ENCODE results near the gene KCNQ1.

The KCNQ1 gene

GRCh38 chr11:2728663-2729332 is 284.0 kb downstream of the KCNQ1 start:
- no peak for DNase-seq

GRCh38 chr11:2729841-2730240 is 285.0 kb downstream of the KCNQ1 start:
- no peak for DNase-seq

DNA sequence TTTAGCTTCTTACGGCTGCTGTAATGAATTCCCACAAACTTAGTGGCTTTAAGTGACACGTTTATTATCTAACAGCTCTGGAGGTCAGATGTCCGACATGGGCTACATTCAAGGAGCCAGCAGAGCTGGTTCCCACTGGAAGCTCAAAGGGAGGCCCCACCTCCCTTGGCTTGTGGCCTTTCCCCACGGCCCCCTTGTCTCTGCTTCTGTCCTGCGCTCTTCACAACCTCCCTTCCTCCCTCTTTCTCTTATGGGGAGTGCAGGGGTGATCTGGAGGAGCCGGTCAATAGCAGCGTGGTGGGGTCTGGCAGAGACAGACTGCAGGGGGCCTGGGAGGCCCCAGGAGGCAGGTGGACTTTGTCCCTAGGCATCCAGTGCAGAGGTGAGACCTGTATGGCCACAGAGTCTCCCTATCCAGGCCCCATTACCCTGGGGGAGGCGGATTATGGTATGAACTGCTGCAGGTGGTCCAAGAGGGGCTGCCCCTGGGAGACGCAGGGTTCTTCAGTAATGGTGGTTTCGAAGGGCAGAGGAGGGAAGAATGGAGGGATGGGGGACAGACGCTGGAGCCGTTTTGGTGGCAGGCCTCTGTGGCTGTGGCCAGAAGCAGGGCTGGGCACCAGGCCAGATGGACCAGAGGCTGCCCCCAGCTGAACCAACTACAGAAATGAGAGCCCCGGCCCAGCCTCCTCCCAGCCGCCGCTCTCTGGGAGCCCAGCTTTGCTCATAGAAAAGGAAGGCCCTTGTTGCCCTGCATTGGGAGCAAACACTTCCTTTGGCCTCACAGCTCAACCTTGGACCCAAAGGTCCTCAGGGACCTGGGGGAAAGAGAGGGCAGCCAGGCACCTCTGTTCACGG is 285.7 kb downstream of the KCNQ1 start:
- no peak for DNase-seq

DNA sequence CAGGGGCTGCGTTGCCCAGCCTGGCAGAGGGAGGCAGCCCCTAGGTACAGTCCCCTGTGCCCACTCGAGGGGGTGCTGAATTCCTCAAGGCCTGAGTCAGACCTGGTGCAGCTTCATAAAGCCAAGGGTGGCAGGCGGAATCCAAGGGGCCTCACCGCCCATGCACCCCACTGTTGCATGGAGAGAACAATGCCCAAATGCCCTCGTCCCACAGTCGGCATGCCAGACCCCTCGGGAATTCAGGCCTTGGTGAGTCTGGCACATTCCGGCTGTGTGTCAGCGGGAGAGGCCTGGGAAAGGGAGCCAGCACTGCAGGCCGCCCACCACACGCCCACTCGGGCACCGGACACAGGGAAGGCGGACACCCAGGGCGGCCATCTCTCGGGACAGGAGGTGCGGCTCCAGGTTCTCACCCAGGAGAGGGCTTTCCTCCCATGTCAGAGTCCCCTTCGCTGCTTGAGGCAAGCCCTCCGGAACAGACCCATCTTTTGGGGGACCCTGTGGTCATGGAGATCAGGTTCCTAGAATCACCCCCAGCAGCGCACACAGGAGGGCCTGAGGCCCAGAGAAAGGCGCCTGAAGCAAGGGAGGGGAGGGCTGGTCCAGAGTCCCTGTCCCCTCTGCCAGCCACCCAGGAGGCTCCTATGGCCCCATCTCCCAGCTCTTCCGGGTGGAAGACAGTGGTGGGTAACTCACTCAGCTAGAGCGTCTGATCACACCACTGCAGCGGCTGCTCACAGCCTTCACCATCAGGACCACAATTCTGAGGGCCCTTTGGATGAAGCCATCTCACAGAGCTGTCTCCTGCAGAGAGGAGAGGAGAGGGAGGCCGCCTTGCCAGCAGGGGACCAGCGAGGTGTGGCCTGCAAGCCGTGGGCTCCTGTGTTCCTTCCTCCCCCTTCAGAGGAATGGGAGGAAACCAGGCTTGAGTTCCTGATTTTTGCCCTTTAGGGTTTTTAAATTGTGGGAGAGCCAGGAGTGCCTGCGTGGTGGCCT is 286.6 kb downstream of the KCNQ1 start:
- no peak for DNase-seq

GRCh38 chr11:2732261-2732939 is 287.6 kb downstream of the KCNQ1 start:
- no peak for DNase-seq

DNA sequence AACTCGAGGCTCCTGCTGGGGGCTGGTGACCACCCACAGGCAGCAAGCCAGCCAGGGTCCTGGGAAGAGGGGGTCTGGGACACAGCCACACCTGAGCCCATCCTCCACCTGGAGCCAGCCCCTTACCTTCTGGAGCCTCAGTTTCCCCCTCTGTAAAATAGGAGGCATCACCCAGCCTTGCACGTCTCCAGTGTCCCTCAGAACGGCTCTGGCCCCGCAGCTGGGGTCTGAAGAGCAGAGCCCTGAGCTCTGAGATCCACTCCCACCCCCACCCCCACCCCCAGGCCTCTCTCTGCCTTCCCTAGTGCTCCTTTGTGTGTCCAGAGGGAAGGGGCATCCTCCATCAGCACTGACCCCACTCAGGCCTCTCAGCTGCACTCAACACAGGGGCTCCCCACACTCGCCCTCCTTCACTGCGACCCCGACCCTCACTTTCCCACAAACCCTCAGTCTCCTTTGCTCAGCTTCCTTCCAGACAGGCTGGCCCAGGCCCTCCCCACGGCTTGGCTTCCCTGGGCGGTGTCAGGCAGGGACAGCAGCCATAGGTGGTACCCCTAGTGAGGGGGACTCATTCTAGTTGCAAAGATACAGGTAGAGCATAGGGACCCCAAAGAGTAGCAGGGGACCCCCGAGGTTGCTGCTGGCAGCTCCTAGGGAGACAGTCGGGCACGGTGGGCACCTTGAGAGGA is 288.3 kb downstream of the KCNQ1 start:
- DNase-seq, result no peak

DNA sequence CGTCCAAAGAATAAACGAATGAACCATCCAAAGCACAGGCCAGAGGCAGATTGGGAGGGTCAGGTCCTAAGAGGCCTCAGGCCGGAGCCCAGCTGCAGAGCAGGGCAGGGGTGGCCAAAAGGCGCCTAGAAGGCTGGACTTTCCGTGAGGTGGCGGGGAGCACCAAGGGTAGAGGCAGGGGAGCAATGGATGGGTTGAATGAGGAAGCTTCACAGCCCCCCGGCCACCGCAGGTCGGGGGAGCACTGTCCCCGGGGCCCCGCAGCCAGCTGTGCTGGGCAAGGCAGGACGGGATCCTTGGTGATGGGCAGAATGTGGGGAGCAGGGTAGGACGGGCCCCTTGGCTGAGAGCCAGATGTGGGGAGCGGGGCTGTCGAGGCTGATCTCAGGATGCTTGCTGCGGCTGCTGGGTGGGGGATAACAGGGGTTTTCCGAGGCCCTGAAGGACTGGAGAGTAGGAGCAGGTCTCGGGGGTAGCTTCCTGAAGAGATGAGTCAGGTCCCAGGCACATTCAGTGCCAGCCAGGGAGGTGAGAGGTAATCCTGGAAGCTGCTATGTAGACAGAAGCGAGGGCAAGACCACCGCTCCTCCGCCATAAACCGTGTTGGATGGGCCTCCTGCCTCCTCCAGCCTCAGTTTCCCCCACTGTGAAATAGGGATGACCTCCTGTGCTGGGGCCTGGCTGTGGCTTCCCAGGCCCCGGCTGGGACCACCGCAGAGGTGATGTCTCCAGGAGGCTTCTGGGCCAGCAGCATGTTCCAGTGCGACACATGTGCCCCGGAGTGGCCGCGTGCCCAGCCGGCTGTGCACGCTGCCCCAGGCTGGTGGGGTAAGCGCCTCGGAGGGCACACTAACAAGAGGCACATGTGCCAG is 289.6 kb downstream of the KCNQ1 start:
- DNase-seq, result no peak

- no peak for DNase-seq
These were observed 290.3 kb downstream of the KCNQ1 start for GRCh38 chr11:2735053-2735589.

- DNase-seq, result no peak
These were observed 291.9 kb downstream of the KCNQ1 start for GRCh38 chr11:2736577-2737225.

- DNase-seq, result no peak
These were observed 292.4 kb downstream of the KCNQ1 start for GRCh38 chr11:2737226-2737590.

DNA sequence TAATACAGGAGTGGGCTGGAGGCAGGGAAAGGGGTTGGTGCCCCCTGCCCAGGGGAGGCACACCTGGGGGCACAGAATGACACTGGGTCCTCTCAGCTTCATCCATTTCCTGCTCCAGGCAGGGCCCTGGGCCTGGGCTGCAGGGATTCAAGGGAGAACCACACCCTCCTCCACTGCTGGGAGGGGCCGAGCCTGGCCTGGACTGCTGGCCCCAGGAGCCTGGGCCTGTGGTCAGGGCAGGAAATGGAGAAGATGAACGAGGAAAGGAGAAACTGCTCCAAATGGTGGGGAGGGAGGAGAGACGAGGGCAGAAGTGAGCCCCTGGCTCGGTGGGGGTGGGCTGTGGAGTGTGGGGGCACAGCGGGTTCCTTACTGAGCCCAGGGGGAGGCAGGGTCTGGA is 293.1 kb downstream of the KCNQ1 start:
- DNase-seq, result no peak

DNA sequence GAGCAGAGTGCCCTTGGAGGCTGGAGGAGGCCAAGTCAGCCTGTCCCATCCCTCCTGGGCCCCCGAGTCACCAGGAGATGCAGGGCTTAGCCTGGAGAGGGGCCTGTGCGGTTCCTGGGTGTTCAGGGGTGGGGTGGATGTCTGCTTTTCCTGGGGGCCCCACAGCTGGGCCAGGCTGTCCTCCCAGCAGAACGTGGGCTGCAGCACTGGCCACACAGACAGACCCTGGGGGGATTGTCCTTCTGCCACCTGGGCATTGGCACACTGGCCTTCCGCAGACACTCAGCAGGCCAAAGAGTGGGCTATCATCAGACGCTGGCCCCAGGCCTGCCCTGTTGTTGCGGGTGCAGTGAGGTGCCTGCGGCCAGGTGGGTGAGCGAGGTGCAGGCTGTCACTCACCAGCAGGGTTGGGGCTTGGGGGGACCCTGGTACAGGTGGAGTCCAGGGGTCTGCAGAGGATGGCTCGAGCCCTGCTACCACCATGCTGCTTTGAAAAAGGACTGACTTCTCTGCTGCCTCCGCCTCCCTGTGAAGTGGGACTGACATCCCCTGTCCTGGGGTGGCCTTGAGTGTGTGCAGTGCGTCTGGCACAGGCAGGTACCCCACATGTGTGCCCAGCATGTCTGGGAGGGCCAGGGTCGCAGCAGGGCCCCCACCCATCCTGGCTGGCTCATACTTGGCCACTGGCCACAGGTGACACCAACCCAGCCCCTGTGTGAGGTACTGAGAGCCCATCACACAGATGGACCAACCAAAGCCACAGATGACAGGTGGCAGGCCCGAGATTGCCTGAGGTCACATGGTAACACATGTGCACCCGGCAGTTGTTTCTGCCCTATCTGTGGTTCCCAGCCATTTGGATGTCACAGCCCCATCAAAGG is 294.0 kb downstream of the KCNQ1 start:
- DNase-seq, result no peak

DNA sequence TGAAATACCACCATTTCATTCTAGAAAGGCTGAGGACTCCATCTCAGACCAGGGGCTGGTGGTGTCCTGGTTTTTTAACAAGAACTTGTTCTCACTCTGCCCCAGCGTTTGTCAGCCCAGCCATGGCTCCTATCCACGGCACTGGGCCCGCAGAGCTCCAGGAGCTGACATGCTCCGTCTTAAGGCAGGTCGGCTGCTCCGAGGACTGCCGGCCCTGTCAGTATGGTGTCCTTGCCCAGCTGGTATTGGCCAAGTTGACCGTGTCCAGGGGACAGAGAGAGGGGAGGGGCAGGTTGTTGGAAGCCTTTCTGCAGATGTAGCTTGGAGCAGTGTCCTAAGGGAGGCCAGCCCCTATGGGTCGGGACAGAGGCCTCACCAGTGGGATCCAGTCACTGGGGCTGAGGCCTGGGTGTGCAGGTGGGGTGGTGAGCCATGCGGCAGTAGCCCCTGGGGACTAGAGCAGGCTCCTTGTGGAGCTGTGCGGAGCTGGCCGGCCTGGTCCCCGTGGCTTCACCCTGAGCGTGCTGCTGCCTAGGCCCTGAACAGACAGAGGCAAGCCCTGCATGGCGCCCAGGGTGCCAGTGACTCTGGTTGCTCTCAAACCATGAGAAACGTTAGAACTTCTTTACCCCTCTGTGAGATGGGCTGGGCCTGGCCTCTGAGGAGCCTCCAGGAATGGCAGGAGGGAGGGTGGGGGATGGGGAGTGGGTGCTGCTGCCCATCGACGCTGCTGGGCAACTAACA is 294.9 kb downstream of the KCNQ1 start:
- no peak for DNase-seq

DNA sequence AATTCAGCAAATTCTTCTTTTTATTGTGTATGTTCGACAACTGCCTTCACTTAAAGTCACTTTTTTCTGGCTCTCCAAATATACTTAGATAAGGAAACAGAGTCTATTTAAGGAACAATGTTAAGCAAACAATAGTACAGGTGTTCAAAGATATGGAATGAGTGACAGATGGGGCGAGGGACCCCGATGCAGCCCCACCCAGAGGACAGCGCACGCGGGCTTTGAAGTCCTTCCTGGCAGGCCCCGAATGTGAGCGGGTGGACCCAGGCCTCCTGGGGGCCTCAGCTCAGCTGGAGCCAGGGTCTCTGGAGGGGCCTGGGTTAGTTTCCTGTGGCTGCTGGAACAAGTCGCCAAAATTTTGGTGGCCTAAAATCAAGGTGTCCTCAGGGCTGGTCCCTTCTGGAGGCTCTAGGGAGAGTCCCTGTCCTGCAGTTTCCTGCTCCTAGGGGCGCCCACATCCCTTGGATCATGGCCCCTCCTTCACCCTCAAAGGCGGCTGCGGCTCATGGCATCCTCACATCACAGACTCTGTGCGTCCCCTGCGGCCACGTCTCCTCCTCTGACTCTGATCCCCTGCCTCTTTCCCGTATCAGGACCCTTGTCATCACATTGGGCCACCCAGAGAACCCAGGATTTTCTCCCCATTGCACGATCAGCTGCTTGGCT is 295.6 kb downstream of the KCNQ1 start:
- no peak for DNase-seq

DNA sequence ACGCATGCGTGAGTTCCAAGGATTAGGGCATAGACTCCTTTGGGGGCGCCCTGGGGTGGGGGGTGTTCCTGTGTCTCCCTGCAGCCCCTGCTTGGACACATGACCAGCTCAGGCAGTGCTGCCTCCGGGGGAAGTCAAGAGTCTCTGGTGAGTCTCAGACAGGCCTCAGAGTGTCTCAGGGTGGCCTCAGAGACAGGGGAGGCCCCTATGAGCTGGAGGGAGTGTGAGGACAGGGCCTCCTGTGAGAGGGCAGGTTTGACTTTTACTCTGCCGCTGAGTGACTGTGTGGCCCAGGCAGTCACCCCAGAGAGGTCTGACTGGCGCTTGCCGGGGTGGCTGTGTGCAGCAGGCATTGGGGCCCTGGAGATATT is 296.2 kb downstream of the KCNQ1 start:
- no peak for DNase-seq

DNA sequence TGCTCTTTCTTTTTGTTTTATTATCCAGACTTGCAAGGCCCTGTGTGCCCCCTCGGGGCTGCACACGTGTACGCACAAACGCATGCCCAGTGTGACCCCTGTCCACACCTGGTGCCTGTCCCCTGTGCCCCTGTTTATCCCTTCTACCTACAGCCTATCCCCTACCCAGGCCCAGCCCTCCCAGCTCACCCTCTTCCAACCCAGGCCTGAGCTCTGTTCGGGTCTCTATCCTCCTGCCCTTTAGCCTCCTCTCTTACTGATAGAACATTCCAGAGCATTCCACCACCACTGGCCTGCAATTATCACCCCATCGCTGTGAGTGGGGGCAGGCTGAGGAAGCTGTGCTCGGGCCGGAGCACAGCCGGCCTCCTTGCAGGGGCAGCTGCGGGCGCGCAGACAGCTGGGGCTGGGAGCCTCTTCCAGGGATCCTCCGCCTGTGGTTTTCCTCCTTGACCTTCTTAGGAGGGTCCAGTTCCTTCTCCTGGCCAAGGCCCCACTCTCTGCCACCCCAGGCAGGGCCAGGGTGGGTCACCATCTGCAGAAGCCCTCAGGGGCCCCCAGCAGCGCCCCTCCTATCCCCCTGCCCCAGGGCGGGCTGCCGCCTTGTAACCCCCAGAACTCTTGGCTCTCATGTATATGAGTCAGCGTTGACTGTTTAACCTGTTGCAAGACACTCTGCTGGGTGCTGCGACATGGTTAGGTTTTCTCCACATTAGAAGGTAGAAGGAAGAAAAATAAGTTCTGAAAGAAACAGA is 296.7 kb downstream of the KCNQ1 start:
- DNase-seq, result no peak

DNA sequence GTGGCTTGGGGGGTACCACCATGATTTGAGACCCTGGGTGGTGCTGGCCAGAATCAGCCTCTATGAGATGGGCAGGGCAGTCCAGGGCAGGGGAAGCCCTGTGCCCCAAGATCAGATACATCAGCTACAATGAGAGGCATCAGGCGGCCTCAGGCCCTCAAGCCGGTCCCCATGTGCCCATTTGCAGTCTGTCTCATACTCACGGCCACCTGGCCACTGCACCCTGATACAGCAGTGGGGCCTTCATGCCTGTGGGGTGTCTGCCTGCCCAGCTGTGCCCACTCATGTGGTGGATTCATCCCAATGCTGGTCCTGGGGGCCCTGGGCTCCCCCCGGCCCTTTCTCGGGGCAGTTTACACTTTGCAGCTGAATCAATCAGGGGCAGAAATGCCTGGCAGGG is 297.4 kb downstream of the KCNQ1 start:
- DNase-seq, result no peak
